ENCODE measurements around the gene SCN4A.
"Not testable (repeated sequence)": the region's sequence is repeated elsewhere in the genome, so short reads cannot be mapped to it uniquely, and the experiment has no call there.

DNA sequence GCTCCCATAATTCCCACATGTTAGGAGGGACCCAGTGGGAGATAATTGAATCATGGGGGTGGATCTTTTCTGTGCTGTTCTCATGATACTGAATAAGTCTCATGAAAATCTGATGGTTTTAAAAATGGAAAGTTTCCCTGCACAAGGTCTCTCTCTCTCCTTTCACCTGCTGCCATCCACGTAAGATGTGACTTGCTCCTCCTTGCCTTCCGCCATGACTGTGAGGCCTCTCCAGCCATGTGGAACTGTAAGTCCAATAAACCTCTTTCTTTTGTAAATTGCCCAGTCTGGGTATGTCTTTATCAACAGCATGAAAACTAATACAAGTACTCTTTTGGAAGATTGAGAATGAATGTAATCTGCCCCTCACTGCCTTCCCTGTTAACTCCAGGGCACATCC is 9.9 kb upstream of the SCN4A start:
- TF ChIP-seq CTCF, POLR2AphosphoS5, POLR2A (IDR thresholded peaks at IDR 0.05): not testable (repeated sequence)

Measured in upper lobe of left lung (tissue), 4 donors.